Keratinocyte (primary cell): ENCODE measurements around the gene SPRED1. TPM values are rescaled to one million over a fixed set of nuclear protein-coding genes. Genes with fewer than 3 reads are reported as not detected.

ENCODE experiments used
- DNase-seq: peaks from one replicate; pipeline ENCODE4 v3.0.0-alpha.2; 2011; ENCODE audit warnings: low read depth, missing footprints, low spot score
- FAIRE-seq: peaks from 2 replicates; lab custom pipeline; 2011; peaks lifted over from hg19 to GRCh38; lab: Jason Lieb, UNC
- H2AFZ ChIP-seq: 2 replicates; pipeline ENCODE4 v1.6.0; 2012; ENCODE audit warnings: low read length, control low read depth, inconsistent platforms; ENCODE audit not compliant: control insufficient read depth
- H3K27ac ChIP-seq: 2 replicates; pipeline ENCODE4 v1.5.1; 2011; ENCODE audit warnings: low read length; ENCODE audit not compliant: control insufficient read depth, insufficient read depth
- H3K27me3 ChIP-seq: 3 replicates; pipeline ENCODE4 v1.6.0; 2011; ENCODE audit warnings: low read length; ENCODE audit not compliant: control insufficient read depth, insufficient read depth; ENCODE audit errors: extremely low read depth
- H3K36me3 ChIP-seq, 2 experiments: 2 replicates in 1 of 2; 3 replicates in 1 of 2; pipeline ENCODE4 v1.5.1; 2011; ENCODE audit warnings: low read length in 2 of 2, mild to moderate bottlenecking in 1 of 2; ENCODE audit not compliant: control insufficient read depth in 2 of 2, insufficient read depth in 2 of 2; ENCODE audit errors: extremely low read depth in 1 of 2
- H3K4me1 ChIP-seq: 3 replicates; pipeline ENCODE4 v1.5.1; 2011; ENCODE audit warnings: low read length; ENCODE audit not compliant: control insufficient read depth, insufficient read depth; ENCODE audit errors: extremely low read depth
- H3K4me2 ChIP-seq: 3 replicates; pipeline ENCODE4 v1.6.0; 2011; ENCODE audit warnings: low read depth, low read length; ENCODE audit not compliant: control insufficient read depth, insufficient read depth; ENCODE audit errors: extremely low read depth
- H3K4me3 ChIP-seq, 3 experiments: fragments of 200-600 bp in 1 of 3; sonication (generic) in 1 of 3; 2 replicates in 2 of 3; 3 replicates in 1 of 3; pipeline ENCODE4 v1.5.1; 2011 to 2016; ENCODE audit warnings: low read length in 3 of 3, mild to moderate bottlenecking in 3 of 3, control low read depth in 2 of 3, inconsistent platforms in 1 of 3, low read depth in 1 of 3, mixed read lengths in 1 of 3, mixed run types in 1 of 3, moderate library complexity in 1 of 3; ENCODE audit not compliant: control insufficient read depth in 2 of 3, insufficient read depth in 2 of 3; ENCODE audit errors: extremely low read depth in 1 of 3
- H3K79me2 ChIP-seq: 2 replicates; pipeline ENCODE4 v1.6.0; 2012; ENCODE audit warnings: low read length; ENCODE audit not compliant: control insufficient read depth, insufficient read depth
- H3K9ac ChIP-seq: 3 replicates; pipeline ENCODE4 v1.6.0; 2011; ENCODE audit warnings: low read length; ENCODE audit not compliant: control insufficient read depth, insufficient read depth; ENCODE audit errors: extremely low read depth
- H3K9me1 ChIP-seq: 3 replicates; pipeline ENCODE4 v1.6.0; 2011; ENCODE audit warnings: low read length; ENCODE audit not compliant: control insufficient read depth, insufficient read depth; ENCODE audit errors: extremely low read depth
- H3K9me3 ChIP-seq: 2 replicates; pipeline ENCODE4 v1.5.1; 2012; ENCODE audit warnings: low read depth, low read length; ENCODE audit not compliant: control insufficient read depth
- H4K20me1 ChIP-seq: 3 replicates; pipeline ENCODE4 v1.6.0; 2011; ENCODE audit warnings: low read length; ENCODE audit not compliant: control insufficient read depth, insufficient read depth; ENCODE audit errors: extremely low read depth
- EZH2 ChIP-seq: IDR thresholded peaks from one replicate; pipeline ENCODE4 v1.6.1; 2012; ENCODE audit warnings: inconsistent platforms, mild to moderate bottlenecking, low read length, moderate library complexity
- dilution Hi-C: fragments of 300-500 bp; cut with MboI; formaldehyde crosslinking; loops from one replicate; pipeline ENCODE4 v1.7.0; 2020; ENCODE audit warnings: low sequenced_read_pairs; ENCODE audit not compliant: extremely low pct_ligation_motif_present
- polyA plus RNA-seq, 5 experiments: library from polyadenylated mRNA; depleted of rRNA in 3 of 5; stranded (reverse) in 3 of 5; stranded (forward) in 1 of 5; unstranded in 1 of 5; fragments of >200 nt; gene quantifications; 1 replicate in 1 of 5; 2 replicates in 3 of 5; 3 replicates in 1 of 5; pipeline versions ENCODE4 v1.2.1 to v1.2.3, GENCODE V29; 2011 to 2012; ENCODE audit warnings: missing spikeins in 2 of 5, low read depth in 1 of 5, low replicate concordance in 1 of 5
- TF ChIP-seq, protein P1 (sequence below), 3 experiments: IDR thresholded peaks in 1 of 3; conservative IDR thresholded peaks in 1 of 3; optimal IDR thresholded peaks in 1 of 3; 2 replicates in 2 of 3; 3 replicates in 1 of 3; pipeline versions ENCODE3 to v1.5.1; 2011; ENCODE audit warnings: low read length in 3 of 3, mild to moderate bottlenecking in 3 of 3, moderate library complexity in 2 of 3, control low read depth in 1 of 3, inconsistent platforms in 1 of 3; ENCODE audit not compliant: insufficient read depth in 2 of 3; ENCODE audit errors: extremely low read depth in 1 of 3

The SPRED1 gene
- polyA plus RNA-seq, 1 donor (not counting 4 experiments of a cell fraction or from before 2014, with no cell fraction given) = 11.5 TPM

DNA sequence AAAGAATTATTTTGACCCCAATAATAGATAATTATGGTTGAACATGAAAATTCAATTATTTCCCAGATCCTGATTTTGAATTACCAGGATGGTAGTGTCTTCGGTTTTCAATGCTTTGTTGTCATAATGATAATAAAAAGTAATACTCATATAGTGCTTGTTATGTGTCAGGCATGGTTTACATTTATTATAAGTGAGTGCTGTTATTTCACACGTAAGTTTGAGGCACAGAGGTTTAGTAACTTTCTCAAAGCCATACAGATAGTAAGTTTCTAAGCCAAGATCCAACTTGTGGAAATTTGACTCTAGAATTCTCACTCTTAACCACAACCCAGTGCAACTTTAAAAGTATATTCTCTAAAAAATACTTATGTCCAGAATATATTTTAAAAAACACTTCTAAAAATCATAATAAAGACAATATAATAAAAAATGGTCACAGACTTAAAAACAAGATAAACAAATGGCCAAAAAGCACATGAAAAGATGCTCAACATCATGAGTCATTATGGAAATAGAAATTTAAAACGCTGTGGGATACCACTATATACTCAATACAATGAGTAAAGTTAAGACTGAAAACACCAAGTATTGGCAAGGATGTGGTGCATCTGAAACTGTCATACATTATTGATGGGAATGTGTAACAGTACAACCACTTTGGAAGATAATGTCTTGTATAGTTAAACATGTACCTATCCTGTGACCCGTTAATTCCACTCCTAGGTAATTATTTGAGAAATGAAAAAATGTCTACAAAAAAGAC is 45.2 kb downstream of the SPRED1 start:
- Histone ChIP-seq H3K9ac (no peak overlapping the region), H4K20me1 (no peaks in the 10 kb centered on the region), H2AFZ (no peak overlapping the region), H3K4me2 (no peak overlapping the region), H3K9me1 (no peaks in the 10 kb centered on the region), H3K27me3 (no peaks in the 10 kb centered on the region), H3K36me3 (peaks cover 0 to 5% of the 10 kb centered on the region in 2 experiments), H3K27ac (no peak overlapping the region), H3K4me1 (no peaks in the 10 kb centered on the region), H3K9me3 (no peaks in the 10 kb centered on the region), H3K4me3 (no peak overlapping the region), H3K79me2 (peaks cover 48% of the 10 kb centered on the region)
- TF ChIP-seq EZH2 = no peak
- TF ChIP-seq, protein P1, sequence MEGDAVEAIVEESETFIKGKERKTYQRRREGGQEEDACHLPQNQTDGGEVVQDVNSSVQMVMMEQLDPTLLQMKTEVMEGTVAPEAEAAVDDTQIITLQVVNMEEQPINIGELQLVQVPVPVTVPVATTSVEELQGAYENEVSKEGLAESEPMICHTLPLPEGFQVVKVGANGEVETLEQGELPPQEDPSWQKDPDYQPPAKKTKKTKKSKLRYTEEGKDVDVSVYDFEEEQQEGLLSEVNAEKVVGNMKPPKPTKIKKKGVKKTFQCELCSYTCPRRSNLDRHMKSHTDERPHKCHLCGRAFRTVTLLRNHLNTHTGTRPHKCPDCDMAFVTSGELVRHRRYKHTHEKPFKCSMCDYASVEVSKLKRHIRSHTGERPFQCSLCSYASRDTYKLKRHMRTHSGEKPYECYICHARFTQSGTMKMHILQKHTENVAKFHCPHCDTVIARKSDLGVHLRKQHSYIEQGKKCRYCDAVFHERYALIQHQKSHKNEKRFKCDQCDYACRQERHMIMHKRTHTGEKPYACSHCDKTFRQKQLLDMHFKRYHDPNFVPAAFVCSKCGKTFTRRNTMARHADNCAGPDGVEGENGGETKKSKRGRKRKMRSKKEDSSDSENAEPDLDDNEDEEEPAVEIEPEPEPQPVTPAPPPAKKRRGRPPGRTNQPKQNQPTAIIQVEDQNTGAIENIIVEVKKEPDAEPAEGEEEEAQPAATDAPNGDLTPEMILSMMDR (optimal IDR thresholded peaks at IDR 0.05 in 1 of 3, IDR thresholded peaks at IDR 0.05 in 1 of 3, conservative IDR thresholded peaks at IDR 0.05 in 1 of 3; ENCODE audit: extremely low read depth in 1 of 3, insufficient read depth in 2 of 3, low read length in 3 of 3) = no peak
- DNase-seq (no peak), FAIRE-seq (no peak)
- dilution Hi-C loops = no loop called here

DNA sequence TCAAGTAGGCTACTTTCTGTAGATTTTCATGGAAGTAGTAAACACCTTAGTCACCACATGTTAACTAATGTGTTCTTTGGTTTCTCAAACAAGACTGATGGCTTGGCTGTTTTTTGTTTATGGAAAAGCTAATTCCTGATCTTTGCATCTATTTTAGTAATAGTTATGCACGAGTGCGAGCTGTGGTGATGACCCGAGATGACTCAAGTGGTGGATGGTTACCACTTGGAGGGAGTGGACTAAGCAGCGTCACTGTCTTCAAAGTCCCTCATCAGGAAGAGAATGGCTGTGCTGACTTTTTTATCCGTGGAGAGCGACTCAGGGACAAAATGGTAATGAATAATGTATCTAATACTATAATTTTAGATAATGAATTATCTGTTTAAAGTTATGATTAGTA is 46.6 kb downstream of the SPRED1 start:
- peaks cover 35% of the 10 kb centered on the region for H3K79me2 ChIP-seq

More for the DNA sequence above, 46.6 kb downstream of the SPRED1 start:
- FAIRE-seq (no peak), DNase-seq (no peak)
- no peaks in the 10 kb centered on the region for H3K9me1 ChIP-seq
- H3K27me3 ChIP-seq = no peaks in the 10 kb centered on the region
- dilution Hi-C loops = no loop called here
- peaks cover 0 to 5% of the 10 kb centered on the region in 2 experiments for H3K36me3 ChIP-seq
- H3K4me3 ChIP-seq = no peak overlapping the region
- TF ChIP-seq, protein P1 (optimal IDR thresholded peaks at IDR 0.05 in 1 of 3, IDR thresholded peaks at IDR 0.05 in 1 of 3, conservative IDR thresholded peaks at IDR 0.05 in 1 of 3; ENCODE audit: extremely low read depth in 1 of 3, insufficient read depth in 2 of 3, low read length in 3 of 3) = no peak
- no peak for TF ChIP-seq EZH2
- H3K4me2 ChIP-seq = no peak overlapping the region
- H2AFZ ChIP-seq = no peak overlapping the region
- no peak overlapping the region for H3K9ac ChIP-seq
- H3K4me1 ChIP-seq = no peaks in the 10 kb centered on the region
- H3K27ac ChIP-seq = no peak overlapping the region
- no peaks in the 10 kb centered on the region for H4K20me1 ChIP-seq
- no peaks in the 10 kb centered on the region for H3K9me3 ChIP-seq
